Epithelial cell of esophagus (primary cell): Measurements from ENCODE around the gene ATP2C1.

Experiments
- DNase-seq: peaks from one replicate; pipeline ENCODE4 v3.0.0; 2010; ENCODE audit warnings: low read depth
- H3K4me3 ChIP-seq: 2 replicates; pipeline ENCODE4 v1.5.1; 2011; ENCODE audit warnings: mild to moderate bottlenecking, low read length, control low read depth
- TF ChIP-seq, protein P1 (sequence below): IDR thresholded peaks from 2 replicates; pipeline ENCODE4 v1.5.1; 2011; ENCODE audit warnings: low read depth, mild to moderate bottlenecking, low read length, control low read depth, inconsistent platforms; ENCODE audit not compliant: insufficient read depth; ENCODE audit errors: missing control alignments

The ATP2C1 gene

DNA sequence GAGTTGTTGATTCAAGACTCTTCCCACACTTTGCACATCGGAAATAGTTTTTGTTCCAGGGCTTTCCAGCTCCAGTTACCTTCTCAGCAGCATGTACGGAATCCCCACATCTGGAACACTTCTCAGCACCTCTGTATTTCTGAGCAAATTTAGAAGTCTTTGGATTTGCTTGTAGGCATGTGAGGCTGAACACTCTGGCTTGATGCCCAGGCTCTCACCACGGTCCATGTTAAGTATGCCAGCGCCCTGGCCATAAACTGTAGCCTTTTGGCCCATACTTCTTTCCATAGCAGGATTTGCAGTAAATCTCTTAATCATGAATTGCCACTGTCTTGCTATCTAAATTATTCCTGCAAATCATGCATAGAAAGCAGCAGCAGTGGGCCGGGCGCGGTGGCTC is 24.4 kb downstream of the ATP2C1 start:
- DNase-seq = no peak
- TF ChIP-seq, protein P1, sequence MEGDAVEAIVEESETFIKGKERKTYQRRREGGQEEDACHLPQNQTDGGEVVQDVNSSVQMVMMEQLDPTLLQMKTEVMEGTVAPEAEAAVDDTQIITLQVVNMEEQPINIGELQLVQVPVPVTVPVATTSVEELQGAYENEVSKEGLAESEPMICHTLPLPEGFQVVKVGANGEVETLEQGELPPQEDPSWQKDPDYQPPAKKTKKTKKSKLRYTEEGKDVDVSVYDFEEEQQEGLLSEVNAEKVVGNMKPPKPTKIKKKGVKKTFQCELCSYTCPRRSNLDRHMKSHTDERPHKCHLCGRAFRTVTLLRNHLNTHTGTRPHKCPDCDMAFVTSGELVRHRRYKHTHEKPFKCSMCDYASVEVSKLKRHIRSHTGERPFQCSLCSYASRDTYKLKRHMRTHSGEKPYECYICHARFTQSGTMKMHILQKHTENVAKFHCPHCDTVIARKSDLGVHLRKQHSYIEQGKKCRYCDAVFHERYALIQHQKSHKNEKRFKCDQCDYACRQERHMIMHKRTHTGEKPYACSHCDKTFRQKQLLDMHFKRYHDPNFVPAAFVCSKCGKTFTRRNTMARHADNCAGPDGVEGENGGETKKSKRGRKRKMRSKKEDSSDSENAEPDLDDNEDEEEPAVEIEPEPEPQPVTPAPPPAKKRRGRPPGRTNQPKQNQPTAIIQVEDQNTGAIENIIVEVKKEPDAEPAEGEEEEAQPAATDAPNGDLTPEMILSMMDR = no peak
- no peak overlapping the region for H3K4me3 ChIP-seq

DNA sequence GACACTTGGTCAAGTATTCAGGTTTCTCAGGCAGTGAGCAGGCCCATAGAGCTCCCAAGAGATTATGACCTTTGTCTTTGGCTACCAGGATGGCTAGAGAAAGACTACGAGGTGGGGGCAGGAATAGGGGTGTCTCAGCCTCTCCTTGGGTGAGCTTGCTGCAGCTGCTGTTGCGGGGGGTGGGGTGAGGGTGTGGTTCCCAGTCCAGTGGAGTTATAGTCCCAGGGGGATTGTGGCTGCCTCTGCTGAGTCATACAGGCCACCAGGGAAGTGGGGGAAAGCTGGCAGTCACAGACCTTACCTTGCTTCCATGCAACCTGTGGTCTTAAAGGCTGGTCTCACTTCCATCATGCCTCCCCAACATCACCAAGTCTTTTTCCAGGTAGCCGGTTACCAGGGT is 31.7 kb downstream of the ATP2C1 start:
- TF ChIP-seq, protein P1 = no peak
- no peak for DNase-seq
- no peak overlapping the region for H3K4me3 ChIP-seq

DNA sequence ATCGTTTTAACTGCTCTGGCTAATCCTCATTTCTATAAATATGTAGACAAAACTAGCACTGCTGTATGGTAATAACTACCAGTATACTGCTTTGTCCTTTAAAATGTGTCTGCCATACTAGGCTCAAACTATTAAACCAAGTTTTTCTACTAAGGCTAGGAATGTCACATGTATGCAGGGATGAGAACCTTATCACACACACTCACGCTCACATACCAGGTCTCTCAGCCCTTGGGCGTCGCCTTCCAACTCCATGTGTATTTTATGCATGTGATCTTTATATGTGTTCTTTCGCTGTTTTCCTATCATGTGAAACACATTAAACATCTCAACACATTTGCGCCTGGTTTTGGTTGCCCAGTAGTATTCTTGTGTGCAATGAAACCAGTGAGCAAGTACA is 32.6 kb downstream of the ATP2C1 start:
- no peak for DNase-seq
- H3K4me3 ChIP-seq = no peak overlapping the region
- TF ChIP-seq, protein P1 = no peak

DNA sequence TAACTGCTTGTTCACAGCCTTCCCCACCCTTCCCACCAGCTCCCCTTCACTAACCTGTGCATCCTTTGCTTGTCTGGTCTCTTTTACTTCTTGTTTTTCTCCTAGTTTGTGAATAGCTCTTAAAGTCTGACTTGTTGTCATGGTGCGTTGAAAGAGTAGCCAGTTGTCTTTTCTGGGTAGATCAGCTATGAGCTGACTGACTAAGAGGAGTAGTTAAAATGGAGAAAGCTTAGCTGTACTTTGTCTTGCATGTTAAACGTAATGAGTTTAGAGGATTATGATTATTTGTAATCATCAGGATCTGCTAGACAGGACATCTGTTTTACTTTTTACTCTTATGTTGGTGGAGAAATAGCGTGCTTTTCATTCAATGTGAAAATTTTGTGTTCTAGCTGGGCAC is 35.9 kb downstream of the ATP2C1 start:
- H3K4me3 ChIP-seq = no peak overlapping the region
- peak; percentile 14 for DNase-seq
- TF ChIP-seq, protein P1 = no peak

DNA sequence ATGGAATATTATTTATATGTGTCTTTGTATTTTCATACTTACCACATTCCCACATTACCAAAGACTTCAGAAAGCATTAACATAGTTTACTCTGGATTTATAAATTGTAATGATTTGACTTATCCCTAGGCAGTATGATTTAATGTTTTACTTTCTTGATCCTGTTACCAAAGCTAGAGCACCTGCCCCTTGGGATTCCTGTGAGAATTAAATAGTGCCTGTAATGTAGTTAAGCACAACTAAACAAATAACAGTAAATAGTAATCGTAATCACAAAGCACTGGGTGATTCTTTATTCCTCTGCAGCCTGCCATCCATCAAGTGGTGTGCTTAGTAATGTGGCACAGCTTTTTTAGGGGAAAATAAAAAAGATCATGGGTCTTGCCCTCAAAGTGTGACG is 39.1 kb downstream of the ATP2C1 start:
- DNase-seq = no peak
- no peak overlapping the region for H3K4me3 ChIP-seq
- TF ChIP-seq, protein P1 = no peak

DNA sequence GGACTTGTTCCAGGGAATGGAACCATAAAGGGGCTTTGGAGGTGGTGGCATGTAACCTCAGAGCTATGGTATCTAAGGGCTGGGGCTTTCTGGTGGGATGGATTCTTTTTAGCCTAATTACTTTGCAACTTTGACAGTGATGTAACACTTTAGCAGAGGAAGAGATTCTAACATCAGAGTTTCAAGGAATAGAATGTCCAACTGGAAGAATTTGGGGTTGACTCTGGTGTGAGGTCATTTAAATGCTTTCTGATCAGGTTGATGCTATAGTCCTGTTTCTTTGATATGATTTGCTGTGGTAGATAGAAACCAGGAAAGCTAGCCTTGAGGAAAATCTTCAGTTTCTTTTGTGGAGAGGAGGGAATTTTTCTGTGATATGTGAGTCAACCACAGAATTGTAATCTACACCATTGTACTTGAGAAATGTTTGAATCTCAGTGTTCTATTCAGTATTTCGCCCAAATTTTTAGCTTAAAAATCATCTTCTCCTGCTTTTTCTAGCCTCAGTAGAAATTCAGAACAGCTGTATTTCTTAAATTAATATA is 40.0 kb downstream of the ATP2C1 start:
- no peak for DNase-seq
- TF ChIP-seq, protein P1 = no peak
- no peak overlapping the region for H3K4me3 ChIP-seq

DNA sequence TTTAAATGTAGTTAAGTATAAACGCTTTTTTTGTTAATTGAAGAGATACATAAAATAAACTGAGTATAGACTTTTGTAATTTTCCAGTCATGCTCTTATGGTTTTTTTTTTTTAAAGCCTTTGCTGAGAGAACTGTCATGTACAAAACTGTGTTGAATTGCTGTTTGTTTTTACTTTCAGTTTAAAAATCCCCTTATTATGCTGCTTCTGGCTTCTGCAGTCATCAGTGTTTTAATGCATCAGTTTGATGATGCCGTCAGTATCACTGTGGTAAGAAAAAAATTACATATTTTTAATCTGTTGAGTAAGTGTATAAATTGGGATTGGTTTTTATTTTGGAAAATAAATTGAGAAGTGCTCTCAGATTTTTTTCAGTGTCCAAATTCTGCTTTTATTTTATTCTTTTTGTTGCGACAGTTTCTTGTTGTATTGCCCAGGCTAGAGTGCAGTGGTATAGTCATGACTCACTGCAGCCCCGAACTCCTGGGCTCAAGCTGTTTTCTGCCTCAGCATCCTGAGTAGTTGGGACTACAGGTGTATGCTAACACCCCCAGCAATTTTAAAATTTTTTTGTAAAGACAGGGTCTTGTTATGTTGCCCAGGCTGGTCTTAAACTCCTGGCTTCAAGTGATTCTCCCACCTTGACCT is 40.7 kb downstream of the ATP2C1 start:
- TF ChIP-seq, protein P1 = no peak
- H3K4me3 ChIP-seq = no peak overlapping the region
- no peak for DNase-seq
